DOHH2 (cell line): ENCODE measurements around the gene TESK1.

Experiments
- H3F3A ChIP-seq: fragments of 200-600 bp; sonication (generic), shearing (Covaris generic); 2 replicates; pipeline ENCODE4 v1.6.0; 2016; ENCODE audit warnings: antibody characterized with exemption, mild to moderate bottlenecking; ENCODE audit not compliant: control insufficient read depth, insufficient read depth
- H3K27ac ChIP-seq: fragments of 200-600 bp; sonication (generic); 2 replicates; pipeline ENCODE4 v1.5.1; 2014; ENCODE audit warnings: low read depth, mild to moderate bottlenecking, low read length, moderate library complexity
- H3K27me3 ChIP-seq: fragments of 200-600 bp; sonication (generic); 2 replicates; pipeline ENCODE4 v1.6.1; 2014; ENCODE audit warnings: mild to moderate bottlenecking, low read length, mixed read lengths; ENCODE audit not compliant: control insufficient read depth
- H3K36me3 ChIP-seq: fragments of 200-600 bp; sonication (generic); 2 replicates; pipeline ENCODE4 v1.6.1; 2014; ENCODE audit warnings: mild to moderate bottlenecking, low read length, moderate library complexity, mixed read lengths; ENCODE audit not compliant: control insufficient read depth
- H3K4me1 ChIP-seq: fragments of 200-600 bp; sonication (generic); 2 replicates; pipeline ENCODE4 v1.6.1; 2014; ENCODE audit warnings: mild to moderate bottlenecking, low read length, mixed read lengths; ENCODE audit not compliant: control insufficient read depth
- H3K4me2 ChIP-seq: fragments of 200-600 bp; sonication (generic); 2 replicates; pipeline ENCODE4 v1.6.0; 2014; ENCODE audit warnings: mild to moderate bottlenecking, low read length, moderate library complexity
- H3K4me3 ChIP-seq: fragments of 200-600 bp; sonication (generic); 2 replicates; pipeline ENCODE4 v1.5.1; 2014; ENCODE audit warnings: mild to moderate bottlenecking, low read length, mixed read lengths
- H3K79me2 ChIP-seq: fragments of 200-600 bp; sonication (generic); 2 replicates; pipeline ENCODE4 v1.6.1; 2014; ENCODE audit warnings: mild to moderate bottlenecking, low read length, mixed read lengths; ENCODE audit not compliant: control insufficient read depth
- H3K9me2 ChIP-seq: fragments of 200-600 bp; sonication (generic); replicated peaks from 2 replicates; pipeline ENCODE4 v1.6.1; 2014; ENCODE audit warnings: mild to moderate bottlenecking, low read length, mixed read lengths; ENCODE audit not compliant: control insufficient read depth
- H3K9me3 ChIP-seq: fragments of 200-600 bp; sonication (generic); 2 replicates; pipeline ENCODE4 v1.6.1; 2014; ENCODE audit warnings: antibody characterized with exemption, low read length, mixed read lengths; ENCODE audit not compliant: control insufficient read depth, insufficient read depth
- H4K20me1 ChIP-seq: fragments of 200-600 bp; sonication (generic); 2 replicates; pipeline ENCODE4 v1.6.0; 2014; ENCODE audit warnings: low read depth, mild to moderate bottlenecking, antibody characterized with exemption, low read length, moderate library complexity; ENCODE audit not compliant: control insufficient read depth, insufficient read depth
- EZH2phosphoT487 ChIP-seq: fragments of 200-600 bp; sonication (generic); IDR thresholded peaks from 2 replicates; pipeline ENCODE4 v1.6.1; 2017; ENCODE audit warnings: borderline replicate concordance, mild to moderate bottlenecking, antibody characterized with exemption, low read length, moderate library complexity, mixed read lengths
- TF ChIP-seq, protein P1 (sequence below): fragments of 200-600 bp; sonication (generic); IDR thresholded peaks from one replicate; pipeline ENCODE4 v1.5.1; 2014; ENCODE audit warnings: antibody characterized with exemption, mild to moderate bottlenecking, low read depth, low read length; ENCODE audit not compliant: poor library complexity, severe bottlenecking

The TESK1 gene

DNA sequence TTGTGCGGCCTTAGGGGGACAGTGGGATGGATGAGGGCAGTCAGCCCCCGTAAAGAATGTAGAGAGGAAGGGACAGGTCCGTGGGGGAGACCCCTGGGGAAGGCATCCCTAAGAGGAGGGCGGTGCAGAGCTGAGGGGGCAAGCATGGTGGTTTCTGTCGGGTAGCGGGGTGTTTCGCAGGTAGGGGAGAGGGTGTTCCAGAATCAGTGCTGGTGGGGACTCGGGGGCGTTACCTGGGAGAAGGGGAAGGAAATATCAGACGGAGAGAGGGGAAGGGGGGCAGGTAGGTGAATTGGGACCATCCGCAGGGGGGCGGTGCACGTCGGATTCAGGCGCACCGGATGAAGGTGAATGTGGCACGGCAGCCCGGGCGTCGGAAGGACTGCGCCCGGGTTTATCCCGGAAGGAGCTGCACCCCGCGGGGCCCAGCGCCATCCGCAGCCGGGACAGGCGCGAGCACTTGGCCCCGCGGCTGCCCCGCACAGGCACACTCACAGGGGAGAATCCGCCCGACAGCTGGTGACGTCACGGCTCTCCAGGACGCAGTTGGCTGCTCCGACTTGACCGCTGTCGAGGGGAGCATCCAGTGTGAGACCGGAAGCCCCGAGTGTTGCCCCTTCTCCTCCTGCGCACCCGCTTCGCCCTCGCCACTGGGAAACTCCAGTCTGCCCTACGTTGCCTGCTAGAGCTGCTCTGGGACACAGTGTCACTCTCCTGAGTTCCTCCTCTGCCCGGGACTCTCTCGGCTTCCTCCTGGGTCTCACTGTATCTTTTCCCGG, 11.8 kb downstream of the TESK1 start:
- H3K4me1 ChIP-seq: peaks cover 59% of the 10 kb centered on the region
- H3K4me2 ChIP-seq: peak overlapping the region; percentile 99
- no peak for TF ChIP-seq EZH2phosphoT487
- TF ChIP-seq, protein P1, sequence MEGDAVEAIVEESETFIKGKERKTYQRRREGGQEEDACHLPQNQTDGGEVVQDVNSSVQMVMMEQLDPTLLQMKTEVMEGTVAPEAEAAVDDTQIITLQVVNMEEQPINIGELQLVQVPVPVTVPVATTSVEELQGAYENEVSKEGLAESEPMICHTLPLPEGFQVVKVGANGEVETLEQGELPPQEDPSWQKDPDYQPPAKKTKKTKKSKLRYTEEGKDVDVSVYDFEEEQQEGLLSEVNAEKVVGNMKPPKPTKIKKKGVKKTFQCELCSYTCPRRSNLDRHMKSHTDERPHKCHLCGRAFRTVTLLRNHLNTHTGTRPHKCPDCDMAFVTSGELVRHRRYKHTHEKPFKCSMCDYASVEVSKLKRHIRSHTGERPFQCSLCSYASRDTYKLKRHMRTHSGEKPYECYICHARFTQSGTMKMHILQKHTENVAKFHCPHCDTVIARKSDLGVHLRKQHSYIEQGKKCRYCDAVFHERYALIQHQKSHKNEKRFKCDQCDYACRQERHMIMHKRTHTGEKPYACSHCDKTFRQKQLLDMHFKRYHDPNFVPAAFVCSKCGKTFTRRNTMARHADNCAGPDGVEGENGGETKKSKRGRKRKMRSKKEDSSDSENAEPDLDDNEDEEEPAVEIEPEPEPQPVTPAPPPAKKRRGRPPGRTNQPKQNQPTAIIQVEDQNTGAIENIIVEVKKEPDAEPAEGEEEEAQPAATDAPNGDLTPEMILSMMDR: peak; percentile 63
- peak overlapping the region; percentile 76 for H3K27ac ChIP-seq
- H3K9me3 ChIP-seq: no peaks in the 10 kb centered on the region
- no peaks in the 10 kb centered on the region for H3K27me3 ChIP-seq
- H4K20me1 ChIP-seq: no peaks in the 10 kb centered on the region
- 0 out of 2 replicates have a peak, but pooled peaks cover 5% of the 10 kb centered on the region for H3K36me3 ChIP-seq
- no peaks in the 10 kb centered on the region for H3K9me2 ChIP-seq
- peak overlapping the region; percentile 72 for H3K4me3 ChIP-seq
- peaks cover 36% of the 10 kb centered on the region for H3F3A ChIP-seq
- H3K79me2 ChIP-seq: no peaks in the 10 kb centered on the region

DNA sequence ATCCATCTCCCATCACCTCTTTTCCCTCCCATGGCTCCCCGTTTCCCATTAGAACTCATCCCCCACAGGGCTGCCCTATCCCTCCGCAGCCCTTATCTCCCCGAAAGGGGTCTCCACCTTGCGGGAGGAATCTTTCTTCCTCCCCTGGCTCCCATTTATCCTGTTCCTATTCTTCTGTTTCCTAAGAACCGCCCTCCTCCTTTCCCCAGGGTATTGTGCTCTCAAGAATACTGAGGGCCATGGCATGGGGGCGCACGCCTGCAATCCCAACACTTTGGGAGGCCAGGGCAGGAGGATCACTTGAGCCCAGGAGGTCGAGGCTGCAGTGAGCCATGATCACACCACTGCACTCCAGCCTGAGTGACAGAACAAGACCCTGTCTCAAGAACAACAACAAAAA, 12.5 kb downstream of the TESK1 start:
- TF ChIP-seq, protein P1: no peak
- TF ChIP-seq EZH2phosphoT487: no peak
- no peaks in the 10 kb centered on the region for H3K79me2 ChIP-seq
- H4K20me1 ChIP-seq: no peaks in the 10 kb centered on the region
- H3K27ac ChIP-seq: peak overlapping the region; percentile 76
- H3K9me3 ChIP-seq: no peaks in the 10 kb centered on the region
- no peaks in the 10 kb centered on the region for H3K9me2 ChIP-seq
- peaks cover 39% of the 10 kb centered on the region for H3F3A ChIP-seq
- 0 out of 2 replicates have a peak, but pooled peaks cover 5% of the 10 kb centered on the region for H3K36me3 ChIP-seq
- H3K4me2 ChIP-seq: peak overlapping the region; percentile 99
- H3K27me3 ChIP-seq: no peaks in the 10 kb centered on the region
- H3K4me3 ChIP-seq: peak overlapping the region; percentile 72
- peaks cover 63% of the 10 kb centered on the region for H3K4me1 ChIP-seq

DNA sequence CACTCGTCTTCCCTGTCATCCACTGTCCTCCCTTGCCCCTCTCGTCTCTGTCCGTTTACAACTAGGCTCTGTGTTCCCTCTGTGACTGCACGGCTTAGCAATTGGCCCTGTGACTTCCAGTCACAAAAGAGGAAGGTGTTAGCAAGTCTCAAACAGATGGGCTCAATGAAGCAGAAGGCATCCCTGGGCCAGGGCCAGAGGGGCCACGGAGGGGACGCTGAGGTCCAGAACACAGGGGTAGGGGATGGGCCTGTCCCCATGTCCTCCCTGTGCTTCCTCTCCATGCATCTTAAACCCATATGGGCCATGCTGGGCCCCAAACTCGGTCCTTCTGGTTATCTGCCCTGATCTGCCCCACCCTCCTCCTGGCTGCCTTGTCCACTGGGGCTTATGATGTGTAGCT, 13.3 kb downstream of the TESK1 start, which contains the start of gene CD72:
Gene CD72, minus strand, starts transcription at position 89 of the 403 bp plus-strand sequence. CDS start 110 bp downstream, outside the sequence.
- Histone ChIP-seq H3K79me2 (no peaks in the 10 kb centered on the region), H3K4me3 (peak within 1 kb of the TSS; percentile 72), H3K9me3 (no peaks in the 10 kb centered on the region), H3K4me1 (peaks cover 63% of the 10 kb centered on the region), H4K20me1 (no peaks in the 10 kb centered on the region), H3F3A (peaks cover 43% of the 10 kb centered on the region), H3K27me3 (no peaks in the 10 kb centered on the region), H3K36me3 (0 out of 2 replicates have a peak, but pooled peaks cover 5% of the 10 kb centered on the region), H3K9me2 (no peaks in the 10 kb centered on the region), H3K4me2 (peak within 1 kb of the TSS; percentile 99), H3K27ac (peak within 1 kb of the TSS; percentile 76)
- no peak for TF ChIP-seq EZH2phosphoT487
- TF ChIP-seq, protein P1: no peak
